Transverse colon (tissue), 4 donors: ENCODE data around the gene GID8. TPM values are rescaled to one million over a fixed set of nuclear protein-coding genes. Genes with fewer than 3 reads are reported as not detected.

Source experiments
- DNase-seq: peaks from one replicate; pipeline ENCODE4 v3.0.0-alpha.2; 2019
- H3K27ac ChIP-seq, 4 donors: fragments of 200-600 bp; sonication (generic); 2 replicates each; pipeline ENCODE4 v1.5.1; 2016 to 2018; ENCODE audit warnings: inconsistent platforms in 4 of 4
- H3K27me3 ChIP-seq: fragments of 200-600 bp; sonication (generic); 2 replicates; pipeline ENCODE4 v1.5.1; 2017; ENCODE audit warnings: inconsistent platforms
- H3K36me3 ChIP-seq, 4 donors: fragments of 200-600 bp; sonication (generic); 2 replicates each; pipeline ENCODE4 v1.5.1; 2017 to 2019; ENCODE audit warnings: inconsistent platforms in 4 of 4
- H3K4me1 ChIP-seq, 4 donors: fragments of 200-600 bp; sonication (generic); 2 replicates each; pipeline ENCODE4 v1.5.1; 2017 to 2020; ENCODE audit warnings: inconsistent platforms in 4 of 4
- H3K4me3 ChIP-seq, 4 donors: fragments of 200-600 bp; sonication (generic); 1 replicate in 1 of 4; 2 replicates in 3 of 4; pipeline versions ENCODE4 v1.5.1 to v1.6.1; 2017 to 2019; ENCODE audit warnings: inconsistent platforms in 4 of 4
- H3K9me3 ChIP-seq, 2 donors: fragments of 200-600 bp; sonication (generic); 2 replicates each; pipeline ENCODE4 v1.5.1; 2017 to 2019; ENCODE audit warnings: inconsistent platforms in 2 of 2
- CTCF ChIP-seq, 5 experiments: fragments of 200-600 bp in 3 of 5; fragments of 450-650 bp in 2 of 5; sonication (generic) in 3 of 5; IDR thresholded peaks; 1 replicate in 2 of 5; 2 replicates in 3 of 5; pipeline ENCODE4 v1.5.1; 2016 to 2017; ENCODE audit warnings: antibody characterized with exemption in 5 of 5, inconsistent platforms in 3 of 5, mild to moderate bottlenecking in 2 of 5, moderate library complexity in 1 of 5
- EP300 ChIP-seq: sonication (generic); formaldehyde crosslinking; IDR thresholded peaks from one replicate; pipeline ENCODE4 v1.6.1; 2017; ENCODE audit warnings: antibody characterized with exemption, low read depth
- POLR2A ChIP-seq: fragments of 450-650 bp; IDR thresholded peaks from one replicate; pipeline ENCODE4 v1.6.1; 2016; ENCODE audit warnings: antibody characterized with exemption, mild to moderate bottlenecking, moderate library complexity
- POLR2AphosphoS5 ChIP-seq, 3 donors: sonication (generic); formaldehyde crosslinking; IDR thresholded peaks; one replicate each; pipeline ENCODE4 v1.6.1; 2016; ENCODE audit warnings: antibody characterized with exemption in 3 of 3
- WGBS, 2 donors: methylation state at CpG; one replicate each; pipeline ENCODE4 v1.1.5; 2018; ENCODE audit warnings: low coverage in 1 of 2; 5-methylcytosine and 5-hydroxymethylcytosine counted together
- in situ Hi-C, 4 donors: fragments of 200-750 bp; cut with MboI; loops; one replicate each; pipeline versions ENCODE4 v1.15.0 to v1.15.1; 2017; ENCODE audit warnings: low sequenced_read_pairs in 3 of 4, low pct_ligation_motif_present in 1 of 4, low pct_unique_long_range_greater_than_20kb in 1 of 4
- intact Hi-C: fragments of 100-400 bp; cut with DNase I; formaldehyde crosslinking; loops from one replicate; pipeline ENCODE4 v1.15.1; 2023; ENCODE audit warnings: low total_unique reads
- total RNA-seq, 4 donors: library from RNA; depleted of rRNA; stranded (reverse); fragments of >200 nt; gene quantifications; one replicate each; pipeline ENCODE4 v1.1.0, GENCODE V29; 2016

GID8 gene
- total RNA-seq, 4 donors from 2014 or later = 29.5 to 34.1 (median 31.7) TPM

- 79 to 80% methylated on average over 5 to 19 of the region's 19 CpGs for WGBS, 2 donors
- in situ Hi-C loops = no loop called here
- no peaks in the 10 kb centered on the region for H3K9me3 ChIP-seq
- peaks cover 63% of the 10 kb centered on the region for H3K27me3 ChIP-seq
- no peaks in the 10 kb centered on the region for H3K36me3 ChIP-seq
- TF ChIP-seq POLR2A (no peak), EP300 (no peak), POLR2AphosphoS5 (IDR thresholded peaks at IDR 0.05) (no peak), CTCF (IDR thresholded peaks at IDR 0.05) (no peak)
- H3K4me1 ChIP-seq = no peaks in the 10 kb centered on the region
- DNase-seq = no peak
- intact Hi-C loops = no loop called here
- H3K27ac ChIP-seq = no peak overlapping the region
- H3K4me3 ChIP-seq = no peak overlapping the region
Measured at GRCh38 chr20:62994869-62995281, 56.9 kb downstream of the GID8 start.

GRCh38 chr20:62995481-62995880 lies 57.5 kb downstream of the GID8 start:
- H3K27me3 ChIP-seq = peaks cover 66% of the 10 kb centered on the region
- no peaks in the 10 kb centered on the region for H3K9me3 ChIP-seq
- intact Hi-C loops (no loop called here), in situ Hi-C loops (no loop called here)
- H3K27ac ChIP-seq = no peak overlapping the region
- H3K4me1 ChIP-seq = no peaks in the 10 kb centered on the region
- no peak for DNase-seq
- no peak overlapping the region for H3K4me3 ChIP-seq
- TF ChIP-seq POLR2A = no peak
- TF ChIP-seq EP300 = no peak
- no peak for TF ChIP-seq CTCF (IDR thresholded peaks at IDR 0.05)
- TF ChIP-seq POLR2AphosphoS5 (IDR thresholded peaks at IDR 0.05) = no peak
- H3K36me3 ChIP-seq = no peaks in the 10 kb centered on the region
- WGBS, 2 donors = 61% methylated on average over 11 of the region's 11 CpGs; no CpG with 5 or more reads in 1 of the 2 donors

- Histone ChIP-seq H3K4me3 (no peak overlapping the region), H3K4me1 (no peaks in the 10 kb centered on the region), H3K9me3 (no peaks in the 10 kb centered on the region), H3K27ac (no peak overlapping the region), H3K27me3 (peaks cover 67% of the 10 kb centered on the region), H3K36me3 (no peaks in the 10 kb centered on the region)
- intact Hi-C loops (no loop called here), in situ Hi-C loops (no loop called here)
- no peak for TF ChIP-seq POLR2A
- TF ChIP-seq CTCF (IDR thresholded peaks at IDR 0.05) = no peak
- WGBS, 2 donors = 59 to 70% methylated on average over 2 to 22 of the region's 25 CpGs
- no peak for DNase-seq
Measured at GRCh38 chr20:62995898-62996595, 58.1 kb downstream of the GID8 start.

DNA sequence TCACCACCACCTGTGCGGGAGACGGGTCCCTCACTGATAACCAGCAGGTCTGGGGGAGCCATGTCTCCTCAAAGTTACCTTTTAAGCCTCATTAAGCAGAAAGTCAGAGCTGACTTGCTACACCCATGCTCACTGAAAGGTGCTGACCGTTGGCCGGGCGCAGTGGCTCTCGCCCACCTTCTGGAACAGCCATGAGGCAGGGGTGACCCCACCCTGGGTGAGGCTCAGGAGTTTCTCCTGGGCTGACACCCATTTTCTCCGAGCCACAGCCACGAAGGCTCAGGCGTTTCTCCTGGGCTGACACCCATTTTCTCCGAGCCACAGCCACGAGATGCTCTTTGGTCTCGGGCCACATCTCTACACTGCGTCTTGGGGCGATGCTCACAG lies 58.6 kb downstream of the GID8 start:
- Histone ChIP-seq H3K4me3 (no peak overlapping the region), H3K27me3 (peaks cover 69% of the 10 kb centered on the region), H3K27ac (no peak overlapping the region), H3K9me3 (no peaks in the 10 kb centered on the region), H3K36me3 (no peaks in the 10 kb centered on the region), H3K4me1 (no peaks in the 10 kb centered on the region)
- no peak for TF ChIP-seq POLR2A
- TF ChIP-seq CTCF (IDR thresholded peaks at IDR 0.05) = no peak
- no peak for TF ChIP-seq EP300
- TF ChIP-seq POLR2AphosphoS5 (IDR thresholded peaks at IDR 0.05) = no peak
- intact Hi-C loops = no loop called here
- whole genome bisulfite sequencing, 2 donors = 70 to 81% methylated on average over 2 to 14 of the region's 14 CpGs
- in situ Hi-C loops = no loop called here
- no peak for DNase-seq
